Right lobe of liver (tissue), 4 donors: ENCODE measurements around the gene EML6.

Experiments used
- POLR2A ChIP-seq: fragments of 450-650 bp; IDR thresholded peaks from one replicate; pipeline ENCODE4 v1.6.1; 2017; ENCODE audit warnings: antibody characterized with exemption, mild to moderate bottlenecking
- TF ChIP-seq, protein P1 (sequence below), 4 donors: fragments of 200-600 bp in 3 of 4; fragments of 450-650 bp in 1 of 4; IDR thresholded peaks; one replicate each; pipeline versions ENCODE4 v1.5.1 to v1.8.0; 2016 to 2022; ENCODE audit warnings: antibody characterized with exemption in 4 of 4, mild to moderate bottlenecking in 2 of 4
- donor health status: DM: no; HTN: no; CAD: no.
- donor health status: DM: no; HTN: no; CAD: no.
- donor health status: DM: no; HTN: yes; CAD: no.

DNA sequence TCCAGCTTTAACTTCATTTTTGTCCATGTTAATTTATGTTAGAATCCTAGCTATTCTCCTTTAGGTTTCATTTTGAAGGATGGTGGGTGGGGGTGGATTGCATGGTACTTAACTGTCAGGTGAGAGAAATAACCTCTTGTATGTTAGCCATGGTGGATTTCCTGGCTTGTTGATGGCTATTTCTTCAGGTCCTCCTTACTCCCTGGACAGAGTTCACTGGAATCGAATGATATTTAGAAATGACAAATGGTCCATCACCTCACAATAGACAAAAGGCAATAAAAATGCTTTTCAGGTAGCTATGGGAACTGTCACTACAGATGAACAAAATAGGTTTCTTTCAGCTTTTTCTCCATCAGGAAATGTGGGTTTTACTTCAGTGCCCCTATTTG is 91.7 kb downstream of the EML6 start:
- TF ChIP-seq, protein P1, sequence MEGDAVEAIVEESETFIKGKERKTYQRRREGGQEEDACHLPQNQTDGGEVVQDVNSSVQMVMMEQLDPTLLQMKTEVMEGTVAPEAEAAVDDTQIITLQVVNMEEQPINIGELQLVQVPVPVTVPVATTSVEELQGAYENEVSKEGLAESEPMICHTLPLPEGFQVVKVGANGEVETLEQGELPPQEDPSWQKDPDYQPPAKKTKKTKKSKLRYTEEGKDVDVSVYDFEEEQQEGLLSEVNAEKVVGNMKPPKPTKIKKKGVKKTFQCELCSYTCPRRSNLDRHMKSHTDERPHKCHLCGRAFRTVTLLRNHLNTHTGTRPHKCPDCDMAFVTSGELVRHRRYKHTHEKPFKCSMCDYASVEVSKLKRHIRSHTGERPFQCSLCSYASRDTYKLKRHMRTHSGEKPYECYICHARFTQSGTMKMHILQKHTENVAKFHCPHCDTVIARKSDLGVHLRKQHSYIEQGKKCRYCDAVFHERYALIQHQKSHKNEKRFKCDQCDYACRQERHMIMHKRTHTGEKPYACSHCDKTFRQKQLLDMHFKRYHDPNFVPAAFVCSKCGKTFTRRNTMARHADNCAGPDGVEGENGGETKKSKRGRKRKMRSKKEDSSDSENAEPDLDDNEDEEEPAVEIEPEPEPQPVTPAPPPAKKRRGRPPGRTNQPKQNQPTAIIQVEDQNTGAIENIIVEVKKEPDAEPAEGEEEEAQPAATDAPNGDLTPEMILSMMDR (IDR thresholded peaks at IDR 0.05), result no peak
- TF ChIP-seq POLR2A, result no peak
